Uterus (tissue), 2 donors: Measurements from ENCODE around the gene GCNT2.

Experiments used
- POLR2A ChIP-seq, 2 donors: fragments of 450-650 bp; IDR thresholded peaks; one replicate each; pipeline ENCODE4 v1.6.1; 2016; ENCODE audit warnings: antibody characterized with exemption in 2 of 2, mild to moderate bottlenecking in 1 of 2, moderate library complexity in 1 of 2
- TF ChIP-seq, protein P1 (sequence below), 4 experiments: fragments of 200-600 bp in 2 of 4; fragments of 450-650 bp in 2 of 4; sonication (generic) in 2 of 4; IDR thresholded peaks; one replicate each; pipeline ENCODE4 v1.5.1; 2016 to 2019; ENCODE audit warnings: antibody characterized with exemption in 4 of 4, mild to moderate bottlenecking in 2 of 4, moderate library complexity in 1 of 4

DNA sequence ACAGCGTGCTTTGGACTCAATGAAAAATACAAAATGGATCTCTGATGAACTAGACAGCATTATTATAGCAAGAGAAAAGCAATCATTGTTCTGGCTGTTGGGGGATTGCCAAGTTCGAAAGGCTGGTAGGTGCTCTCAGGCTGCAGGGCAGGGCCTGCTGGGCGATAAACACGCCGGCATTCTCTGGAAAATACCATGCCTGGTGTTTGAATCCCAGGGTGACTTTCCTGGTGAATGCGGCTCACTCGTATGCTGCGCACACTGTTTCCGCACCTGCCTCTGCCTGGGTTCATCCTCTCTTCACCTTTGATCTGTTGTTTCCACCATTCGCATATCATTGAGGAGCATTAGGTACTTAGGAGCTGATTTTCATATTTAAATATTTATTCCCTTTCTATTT is 37.4 kb downstream of the GCNT2 start:
- TF ChIP-seq, protein P1, sequence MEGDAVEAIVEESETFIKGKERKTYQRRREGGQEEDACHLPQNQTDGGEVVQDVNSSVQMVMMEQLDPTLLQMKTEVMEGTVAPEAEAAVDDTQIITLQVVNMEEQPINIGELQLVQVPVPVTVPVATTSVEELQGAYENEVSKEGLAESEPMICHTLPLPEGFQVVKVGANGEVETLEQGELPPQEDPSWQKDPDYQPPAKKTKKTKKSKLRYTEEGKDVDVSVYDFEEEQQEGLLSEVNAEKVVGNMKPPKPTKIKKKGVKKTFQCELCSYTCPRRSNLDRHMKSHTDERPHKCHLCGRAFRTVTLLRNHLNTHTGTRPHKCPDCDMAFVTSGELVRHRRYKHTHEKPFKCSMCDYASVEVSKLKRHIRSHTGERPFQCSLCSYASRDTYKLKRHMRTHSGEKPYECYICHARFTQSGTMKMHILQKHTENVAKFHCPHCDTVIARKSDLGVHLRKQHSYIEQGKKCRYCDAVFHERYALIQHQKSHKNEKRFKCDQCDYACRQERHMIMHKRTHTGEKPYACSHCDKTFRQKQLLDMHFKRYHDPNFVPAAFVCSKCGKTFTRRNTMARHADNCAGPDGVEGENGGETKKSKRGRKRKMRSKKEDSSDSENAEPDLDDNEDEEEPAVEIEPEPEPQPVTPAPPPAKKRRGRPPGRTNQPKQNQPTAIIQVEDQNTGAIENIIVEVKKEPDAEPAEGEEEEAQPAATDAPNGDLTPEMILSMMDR (IDR thresholded peaks at IDR 0.05), result no peak
- TF ChIP-seq POLR2A (IDR thresholded peaks at IDR 0.05), result no peak
